ENCODE data around the gene EGFLAM.

DNA sequence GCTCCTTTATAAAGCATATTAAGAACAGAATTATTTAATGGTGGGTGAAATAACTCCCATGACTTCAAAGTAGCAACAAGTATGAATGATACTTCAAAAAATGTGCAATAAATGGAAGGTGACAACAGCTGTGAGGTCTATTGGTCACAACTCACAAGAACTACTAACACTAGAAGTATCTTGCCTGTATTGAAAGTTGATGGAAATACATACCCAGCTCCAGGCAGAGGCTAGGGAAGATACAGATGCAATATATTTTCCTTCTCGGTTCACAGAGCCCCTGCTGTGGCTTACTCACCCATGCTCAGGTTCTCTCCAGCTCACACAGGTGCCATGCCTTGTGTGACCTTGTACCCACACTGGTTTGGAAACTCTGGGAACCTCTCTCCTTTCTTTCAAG lies 164.3 kb downstream of the EGFLAM start:
- no peak for TF ChIP-seq POLR2A (IDR thresholded peaks at IDR 0.05)
- TF ChIP-seq, protein P1, sequence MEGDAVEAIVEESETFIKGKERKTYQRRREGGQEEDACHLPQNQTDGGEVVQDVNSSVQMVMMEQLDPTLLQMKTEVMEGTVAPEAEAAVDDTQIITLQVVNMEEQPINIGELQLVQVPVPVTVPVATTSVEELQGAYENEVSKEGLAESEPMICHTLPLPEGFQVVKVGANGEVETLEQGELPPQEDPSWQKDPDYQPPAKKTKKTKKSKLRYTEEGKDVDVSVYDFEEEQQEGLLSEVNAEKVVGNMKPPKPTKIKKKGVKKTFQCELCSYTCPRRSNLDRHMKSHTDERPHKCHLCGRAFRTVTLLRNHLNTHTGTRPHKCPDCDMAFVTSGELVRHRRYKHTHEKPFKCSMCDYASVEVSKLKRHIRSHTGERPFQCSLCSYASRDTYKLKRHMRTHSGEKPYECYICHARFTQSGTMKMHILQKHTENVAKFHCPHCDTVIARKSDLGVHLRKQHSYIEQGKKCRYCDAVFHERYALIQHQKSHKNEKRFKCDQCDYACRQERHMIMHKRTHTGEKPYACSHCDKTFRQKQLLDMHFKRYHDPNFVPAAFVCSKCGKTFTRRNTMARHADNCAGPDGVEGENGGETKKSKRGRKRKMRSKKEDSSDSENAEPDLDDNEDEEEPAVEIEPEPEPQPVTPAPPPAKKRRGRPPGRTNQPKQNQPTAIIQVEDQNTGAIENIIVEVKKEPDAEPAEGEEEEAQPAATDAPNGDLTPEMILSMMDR (IDR thresholded peaks at IDR 0.05): no peak
